ENCODE results near the gene CDYL.
"Not testable (repeated sequence)": the region's sequence is repeated elsewhere in the genome, so short reads cannot be mapped to it uniquely, and the experiment has no call there.

The CDYL gene

DNA sequence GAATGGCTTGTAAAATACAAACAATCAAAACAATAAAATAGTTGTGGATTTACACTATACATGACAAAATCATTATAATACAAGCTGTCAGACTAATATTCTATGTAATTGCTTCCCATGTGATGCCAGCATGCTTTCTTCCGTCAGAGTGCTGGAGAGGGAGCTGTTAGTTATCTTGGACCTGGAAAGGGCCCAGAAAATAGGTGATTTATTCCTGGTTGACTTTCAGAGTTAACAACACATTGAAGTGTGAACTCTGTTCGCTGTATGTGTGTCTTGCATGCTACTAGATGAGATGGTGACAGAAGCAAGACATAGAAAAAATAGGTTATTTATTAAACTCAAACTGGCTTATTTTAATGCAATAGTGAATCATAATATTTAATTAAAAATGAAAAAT, 70.2 kb downstream of the CDYL start:
- no peak for DNase-seq (ENCODE audit: low spot score)

DNA sequence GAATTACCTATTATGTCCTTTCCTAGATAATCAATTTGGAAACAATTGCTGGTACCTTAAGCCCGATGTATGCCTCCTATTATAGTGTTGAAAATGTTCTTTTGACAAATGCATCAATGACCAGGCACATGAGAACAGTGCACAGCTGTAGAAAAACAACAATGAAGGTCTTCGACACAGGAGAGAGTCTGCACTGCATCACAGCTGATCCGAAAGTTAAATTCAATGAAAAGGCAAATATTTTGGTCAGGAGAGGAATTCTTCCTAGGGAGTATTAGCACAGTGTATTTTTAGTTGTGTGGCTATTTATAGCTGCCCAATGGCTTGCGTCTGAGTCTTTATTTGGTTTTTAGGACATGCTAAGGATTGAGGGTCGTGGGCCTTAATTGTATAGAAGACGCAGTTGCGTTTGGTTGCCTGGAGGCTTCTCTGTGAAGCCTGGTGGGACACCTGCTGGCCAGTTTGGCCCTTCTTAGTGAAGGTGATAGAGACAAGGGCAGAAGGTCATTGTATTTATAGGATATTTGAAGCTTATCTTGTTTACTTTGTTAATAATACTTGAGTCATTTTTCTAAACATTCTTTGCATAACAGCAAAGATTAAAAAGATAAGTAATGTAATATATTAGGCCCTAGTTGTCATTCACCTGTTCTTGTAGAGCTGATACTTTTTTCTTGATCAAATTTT, 72.3 kb downstream of the CDYL start:
- DNase-seq (ENCODE audit: low spot score), result no peak

DNA sequence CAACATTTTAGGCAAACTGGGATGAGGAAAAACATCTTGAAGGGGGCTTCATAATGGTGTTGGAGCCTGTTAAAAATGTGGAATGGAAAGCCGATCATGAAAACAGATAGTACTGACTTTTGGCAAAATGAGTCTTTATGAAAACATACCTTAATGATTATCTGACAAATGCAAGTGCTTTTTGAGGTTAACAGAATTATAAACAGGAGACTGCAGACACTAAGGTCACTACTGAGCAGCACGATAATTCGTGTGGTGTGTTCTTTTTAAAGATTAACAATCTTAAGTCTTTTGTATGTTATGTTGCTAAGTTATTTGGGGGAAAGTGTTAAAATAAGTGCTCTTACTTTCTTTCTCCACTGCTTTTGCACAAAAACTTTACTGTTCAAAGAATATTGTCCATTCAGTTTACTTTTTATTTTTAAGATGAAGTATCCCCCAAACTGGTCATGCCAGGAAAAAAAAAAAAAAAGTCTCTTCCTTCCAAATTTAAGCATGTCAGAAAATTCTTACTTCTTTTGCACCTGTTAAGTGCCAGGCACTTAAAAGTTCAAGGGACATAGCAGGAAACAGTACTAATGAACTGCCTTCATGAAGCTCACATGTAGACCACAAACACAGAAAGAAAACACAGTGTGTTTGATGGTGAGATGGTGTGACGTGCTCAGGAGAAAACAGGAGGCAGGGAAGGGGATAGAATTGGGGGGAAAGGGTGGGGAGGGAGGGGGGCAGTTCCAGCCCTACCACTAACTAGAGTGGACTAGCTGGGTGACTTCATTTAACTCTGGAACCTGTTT, 73.2 kb downstream of the CDYL start:
- no peak for DNase-seq (ENCODE audit: low spot score)

DNA sequence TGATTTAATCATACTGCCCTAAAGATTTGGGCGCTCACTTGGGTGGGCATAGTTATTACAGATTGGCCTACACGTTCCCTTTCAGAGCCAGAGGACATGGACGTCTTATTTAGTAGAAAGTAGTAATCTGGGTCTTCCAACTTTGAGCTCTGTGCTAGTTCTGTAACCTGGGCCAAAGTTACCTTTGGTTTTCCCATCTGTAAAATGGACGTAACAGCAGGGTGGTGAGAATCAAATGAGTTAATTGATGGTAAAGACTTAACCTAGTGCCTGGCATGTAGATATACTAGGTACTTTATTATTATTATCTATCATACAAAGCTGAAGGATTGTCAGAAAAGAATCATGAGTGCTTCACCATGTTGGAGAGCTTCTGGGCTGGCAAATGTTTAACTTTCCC, 74.8 kb downstream of the CDYL start:
- no peak for DNase-seq (ENCODE audit: low spot score)

DNA sequence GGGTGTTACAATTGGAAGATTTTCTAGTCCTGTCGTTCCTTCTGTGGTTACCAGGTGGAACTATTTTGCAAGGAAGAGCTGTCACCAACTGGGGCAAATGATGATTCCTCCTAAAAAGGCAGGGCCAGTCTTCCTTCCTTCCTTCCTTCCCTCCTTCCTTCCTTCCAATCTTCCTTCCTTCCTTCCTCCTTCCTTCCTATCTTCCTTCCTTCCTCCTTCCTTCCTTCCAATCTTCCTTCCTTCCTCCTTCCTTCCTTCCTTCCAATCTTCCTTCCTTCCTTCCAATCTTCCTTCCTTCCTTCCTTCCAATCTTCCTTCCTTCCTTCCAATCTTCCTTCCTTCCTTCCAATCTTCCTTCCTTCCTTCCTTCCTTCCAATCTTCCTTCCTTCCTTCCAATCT, 76.0 kb downstream of the CDYL start:
- DNase-seq (ENCODE audit: low spot score), result not testable (repeated sequence)

DNA sequence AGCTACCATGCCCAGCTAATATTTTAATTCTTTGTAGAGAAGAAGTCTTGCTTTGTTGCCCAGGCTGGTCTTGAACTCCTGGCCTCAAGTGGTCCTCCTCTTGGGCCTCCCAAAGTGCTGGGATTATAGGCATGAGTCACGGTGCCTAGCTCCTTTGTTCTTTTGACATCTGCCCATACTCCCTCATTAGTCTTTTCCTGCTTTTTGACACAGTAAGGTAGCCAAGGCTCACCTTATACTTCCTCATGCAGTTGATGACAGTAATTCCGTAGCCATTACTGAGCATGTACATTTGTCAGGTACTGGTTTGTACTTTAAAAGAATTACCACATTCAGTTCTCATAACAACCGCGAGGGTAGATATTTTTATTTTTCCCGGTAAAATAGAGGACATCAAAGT, 76.7 kb downstream of the CDYL start:
- DNase-seq (ENCODE audit: low spot score), result no peak

DNA sequence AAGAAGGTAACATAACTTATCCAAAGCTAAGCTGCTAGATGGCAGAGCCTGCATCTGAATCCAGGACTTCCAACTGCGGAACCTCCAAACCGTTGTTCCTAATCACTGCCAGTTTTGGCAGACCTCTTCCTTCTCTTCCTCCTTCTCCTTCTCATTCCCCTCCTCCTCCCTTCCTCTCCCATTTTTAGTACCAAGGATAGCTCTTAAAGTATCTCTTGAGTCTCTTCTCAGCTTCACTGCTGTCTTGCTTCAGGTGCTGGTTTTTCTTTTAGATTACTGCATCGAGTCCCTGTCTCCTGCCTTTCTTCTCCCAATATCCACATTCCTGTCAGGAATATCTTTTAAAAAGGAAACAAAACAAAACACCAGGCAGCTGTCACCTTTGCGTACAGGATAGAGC, 77.1 kb downstream of the CDYL start:
- no peak for DNase-seq (ENCODE audit: low spot score)

DNA sequence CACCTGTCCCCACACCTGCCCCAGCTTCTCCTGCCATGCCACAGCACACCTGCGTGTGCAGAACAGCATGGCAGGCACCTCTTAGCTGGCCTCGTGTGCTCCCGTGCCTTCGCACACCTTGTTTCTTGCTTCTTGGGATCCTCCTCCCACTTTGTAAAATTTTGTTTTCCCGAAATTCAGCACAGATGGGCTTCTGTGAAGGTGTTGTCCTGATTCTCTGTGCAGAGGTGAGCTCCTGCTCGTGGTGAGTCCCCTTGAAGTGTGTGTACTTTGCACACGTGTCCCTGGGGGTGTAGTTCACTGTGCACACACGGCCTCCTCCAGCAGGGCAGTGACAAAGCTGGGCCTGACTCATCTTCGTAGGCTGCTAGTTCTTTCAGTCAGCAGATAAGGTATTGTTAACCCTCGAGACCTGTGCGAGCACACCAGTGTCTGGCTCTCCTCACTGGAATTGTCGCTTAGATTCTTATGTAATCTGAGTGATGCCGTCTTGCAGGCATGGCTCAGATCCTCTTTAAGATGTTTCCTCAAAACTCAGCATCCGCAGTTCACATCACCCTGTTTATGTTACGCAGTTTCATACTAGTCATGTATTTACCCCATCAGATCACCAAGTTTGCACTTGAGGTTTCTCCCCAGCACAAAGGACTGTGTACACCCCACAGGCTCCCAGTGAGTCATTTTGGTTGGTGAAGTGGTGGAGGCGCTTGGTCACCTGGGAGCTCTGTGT, 77.7 kb downstream of the CDYL start:
- DNase-seq (ENCODE audit: low spot score), result no peak

DNA sequence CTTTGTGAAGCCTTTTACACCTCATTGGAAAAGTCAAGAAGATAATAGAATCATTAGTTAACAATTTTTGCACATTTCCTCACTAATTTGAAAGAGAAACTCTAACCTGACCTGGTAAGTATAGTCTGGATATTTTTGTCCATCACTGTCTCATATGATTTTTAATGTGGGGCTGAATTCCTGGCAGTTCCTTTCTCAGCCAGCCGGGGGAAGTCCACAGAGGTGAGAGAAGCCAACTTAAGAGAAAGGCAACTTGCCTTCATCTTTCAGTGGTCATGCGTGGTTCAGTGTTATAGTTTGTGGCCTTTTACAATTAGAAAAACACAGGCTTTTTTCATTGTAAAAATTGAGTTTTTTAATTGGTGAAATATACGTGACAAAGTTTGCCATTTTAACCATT, 80.6 kb downstream of the CDYL start:
- no peak for DNase-seq (ENCODE audit: low spot score)

DNA sequence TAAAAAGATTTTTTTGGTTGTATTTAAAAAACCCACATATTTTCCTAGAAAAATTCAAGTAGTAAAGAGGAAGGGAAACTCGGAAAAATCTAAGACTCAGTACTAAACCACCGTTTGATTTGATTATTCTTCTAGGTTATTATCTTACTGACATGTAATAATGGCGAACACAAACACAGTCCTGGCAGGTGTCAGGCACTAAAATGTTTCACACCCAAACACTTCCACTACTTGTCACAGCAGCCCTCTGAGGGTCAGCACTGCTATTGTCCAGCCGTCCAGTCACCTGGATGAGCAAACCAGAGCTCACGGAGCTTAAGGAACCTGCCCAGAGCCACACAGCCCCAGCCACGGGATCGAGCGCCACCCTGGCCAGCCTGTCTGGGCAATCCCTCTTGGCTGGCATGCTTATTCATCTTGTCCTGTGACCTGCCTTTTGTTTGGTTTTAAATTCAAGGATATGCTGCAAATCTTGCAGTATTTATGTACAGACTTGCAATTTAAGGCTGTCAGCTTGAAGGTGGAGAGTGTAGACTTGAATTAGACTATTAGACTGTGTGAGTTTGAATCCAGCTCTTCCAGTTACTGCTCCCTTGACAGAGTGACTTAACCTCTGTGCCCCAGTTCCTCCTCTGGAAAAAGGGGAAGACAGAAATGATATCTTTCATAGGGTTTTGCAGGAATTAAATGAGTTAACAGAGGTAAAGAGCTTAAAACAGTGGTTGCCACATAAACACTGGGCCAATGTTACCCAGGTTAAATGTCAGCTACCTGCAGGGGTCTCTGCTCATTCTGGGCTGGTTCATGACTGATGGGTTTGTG, 82.2 kb downstream of the CDYL start:
- DNase-seq (ENCODE audit: low spot score), result no peak

DNA sequence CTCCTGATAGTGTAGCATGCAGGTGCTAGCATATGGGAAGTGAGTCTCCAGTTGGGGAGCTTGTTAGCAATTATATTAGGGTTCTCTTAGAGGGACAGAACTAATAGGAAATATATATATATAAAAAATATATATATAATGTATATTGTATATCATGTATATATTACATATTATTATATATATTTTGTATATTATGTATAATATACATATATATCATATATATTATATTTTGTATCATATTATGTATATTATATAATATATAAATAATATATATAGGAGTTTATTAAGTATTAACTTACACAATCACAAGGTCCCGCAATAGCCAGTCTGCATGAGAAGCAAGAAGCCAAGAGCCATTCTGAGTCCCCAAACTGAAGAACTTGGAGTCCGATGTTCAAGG, 84.2 kb downstream of the CDYL start:
- no peak for DNase-seq (ENCODE audit: low spot score)

DNA sequence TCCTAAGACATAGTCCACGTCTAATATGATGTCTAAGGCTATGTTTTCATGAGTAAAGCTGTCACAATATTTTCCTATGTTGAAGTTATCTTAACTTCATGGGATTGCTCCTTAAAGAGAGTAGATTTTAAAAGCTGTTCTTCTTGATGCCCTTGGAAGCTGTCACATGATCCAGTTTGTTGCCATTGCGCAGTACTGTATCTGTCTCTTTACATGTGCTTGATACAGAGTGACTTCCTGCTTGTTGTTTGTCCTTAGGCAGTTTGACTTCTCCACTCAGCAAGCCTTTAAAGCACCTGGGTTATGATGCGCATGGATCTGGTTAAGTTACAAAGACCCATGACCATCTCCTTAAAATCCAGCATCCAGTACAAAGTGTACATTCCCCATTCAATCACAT, 85.4 kb downstream of the CDYL start:
- no peak for DNase-seq (ENCODE audit: low spot score)

DNA sequence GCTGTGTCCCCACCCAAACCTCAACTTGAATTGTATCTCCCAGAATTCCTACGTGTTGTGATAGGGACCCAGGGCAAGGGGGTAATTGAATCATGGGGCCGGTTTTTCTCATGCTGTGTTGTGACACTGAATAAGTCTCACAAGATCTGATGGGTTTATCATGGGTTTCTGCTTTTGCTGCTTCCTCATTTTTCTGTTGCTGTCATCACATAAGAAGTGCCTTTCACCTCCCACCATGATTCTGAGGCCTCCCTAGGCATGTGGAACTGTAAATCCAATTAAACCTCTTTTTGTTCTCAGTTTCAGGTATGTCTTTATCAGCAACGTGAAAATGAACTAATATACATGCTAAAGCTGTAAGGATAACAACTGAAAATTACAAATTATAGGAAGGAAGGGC, 88.3 kb downstream of the CDYL start:
- no peak for DNase-seq (ENCODE audit: low spot score)

DNA sequence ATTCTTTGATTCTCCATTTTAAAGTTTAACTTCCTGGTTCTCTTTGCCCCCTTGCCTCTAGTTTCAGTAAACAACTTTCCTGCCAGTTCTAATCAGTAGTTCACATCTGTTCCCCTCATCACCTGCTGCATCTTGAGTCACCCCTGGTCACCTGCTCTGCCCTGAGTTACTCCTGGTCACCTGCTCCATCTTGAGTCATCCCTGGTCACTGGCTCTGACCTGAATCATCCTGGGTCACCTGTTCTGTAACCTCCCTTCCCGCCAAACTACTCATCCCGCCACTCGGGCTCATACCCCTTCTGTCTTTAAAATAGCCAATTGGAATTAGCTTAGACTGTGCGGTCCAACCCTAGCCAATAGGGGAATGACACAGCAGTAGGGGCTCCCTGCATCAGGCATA, 88.8 kb downstream of the CDYL start:
- not testable (repeated sequence) for DNase-seq (ENCODE audit: low spot score)

DNA sequence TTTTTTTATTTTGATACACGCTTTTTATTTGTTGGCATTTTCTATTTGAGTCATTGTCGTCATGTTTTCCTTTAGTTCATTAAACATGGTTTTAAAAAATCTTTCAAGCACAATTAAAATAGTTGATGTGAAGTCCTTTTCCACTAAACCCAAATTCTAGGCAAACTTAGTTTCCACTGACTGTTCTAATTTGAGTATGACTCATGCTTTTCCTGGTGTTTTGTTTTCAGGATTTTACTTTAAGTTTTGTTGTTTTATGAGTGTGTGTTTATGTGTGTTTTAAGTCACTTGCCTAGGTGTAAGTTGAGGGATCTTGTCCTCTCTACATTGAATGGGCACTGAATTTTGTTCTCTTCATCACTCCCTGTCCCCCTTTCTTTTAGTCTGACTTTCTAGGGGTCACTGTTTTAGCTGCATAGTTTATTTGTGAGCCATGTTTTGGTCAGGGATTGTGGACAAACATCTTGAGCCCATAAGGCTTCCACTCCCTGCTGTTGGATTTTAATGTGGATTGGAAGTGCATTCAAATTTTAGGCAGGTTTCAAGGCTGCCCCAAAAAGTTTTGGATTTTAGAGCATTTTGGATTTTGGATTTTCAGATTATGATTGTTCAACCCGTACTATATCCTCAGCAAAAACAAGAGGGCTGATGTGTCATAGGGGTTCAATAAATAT, 94.8 kb downstream of the CDYL start:
- DNase-seq (ENCODE audit: low spot score), result no peak

DNA sequence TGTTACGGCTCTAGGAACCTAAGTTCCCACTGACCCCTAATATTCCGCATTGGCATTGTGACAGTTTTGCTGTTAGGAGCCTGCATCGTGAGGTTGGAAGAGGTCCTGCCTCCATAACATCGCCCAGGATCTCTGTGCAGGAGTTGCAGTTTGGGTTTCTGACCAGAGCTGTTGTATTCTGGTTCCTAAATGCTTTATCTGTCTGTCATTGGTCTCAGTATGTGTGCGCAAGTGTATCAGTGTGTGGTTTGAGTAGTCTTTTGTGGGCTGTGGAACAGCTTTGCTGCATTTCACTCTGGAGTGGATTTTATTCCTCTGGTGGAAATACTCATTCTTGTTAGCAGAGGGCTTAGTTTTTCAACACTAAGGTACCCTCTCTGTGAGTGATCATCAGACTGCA, 95.6 kb downstream of the CDYL start:
- no peak for DNase-seq (ENCODE audit: low spot score)

DNA sequence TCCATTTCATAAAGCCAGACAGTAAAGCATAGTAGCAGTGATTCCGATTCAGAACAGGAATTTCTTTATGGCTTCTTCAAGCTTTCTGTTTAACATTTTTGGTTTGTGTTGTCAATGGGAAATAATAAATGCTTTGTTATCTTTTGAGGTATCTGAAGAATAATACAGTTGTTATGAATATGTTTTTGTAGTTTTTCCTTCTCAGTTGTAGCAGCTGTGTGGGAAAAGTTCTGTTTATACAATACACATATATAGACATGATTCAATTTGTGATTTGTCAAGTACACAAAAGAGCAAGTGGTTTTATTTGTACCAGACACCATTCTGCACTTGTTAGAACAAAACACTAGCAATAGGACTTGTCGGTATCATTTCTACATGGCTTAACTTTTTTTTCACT, 96.6 kb downstream of the CDYL start:
- DNase-seq (ENCODE audit: low spot score), result no peak

DNA sequence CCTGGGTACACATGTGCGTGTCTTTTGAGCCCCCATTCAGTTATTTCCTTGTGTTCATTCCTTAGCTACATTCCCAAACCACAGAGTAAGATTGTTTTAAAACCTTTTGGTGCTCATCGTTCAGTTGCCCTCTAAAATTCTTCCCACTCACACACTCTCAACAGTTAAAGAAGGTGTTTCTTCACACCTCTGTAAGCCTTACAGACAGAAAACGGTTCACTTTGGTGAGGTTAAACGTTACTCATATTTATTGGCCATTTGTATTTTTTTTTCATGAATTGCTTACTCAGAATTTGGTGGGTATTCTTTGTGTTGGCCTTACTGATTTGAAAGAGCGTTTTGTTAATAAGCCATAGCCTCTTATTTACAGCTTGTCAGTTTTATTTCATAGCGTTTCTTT, 97.7 kb downstream of the CDYL start:
- DNase-seq (ENCODE audit: low spot score), result no peak

DNA sequence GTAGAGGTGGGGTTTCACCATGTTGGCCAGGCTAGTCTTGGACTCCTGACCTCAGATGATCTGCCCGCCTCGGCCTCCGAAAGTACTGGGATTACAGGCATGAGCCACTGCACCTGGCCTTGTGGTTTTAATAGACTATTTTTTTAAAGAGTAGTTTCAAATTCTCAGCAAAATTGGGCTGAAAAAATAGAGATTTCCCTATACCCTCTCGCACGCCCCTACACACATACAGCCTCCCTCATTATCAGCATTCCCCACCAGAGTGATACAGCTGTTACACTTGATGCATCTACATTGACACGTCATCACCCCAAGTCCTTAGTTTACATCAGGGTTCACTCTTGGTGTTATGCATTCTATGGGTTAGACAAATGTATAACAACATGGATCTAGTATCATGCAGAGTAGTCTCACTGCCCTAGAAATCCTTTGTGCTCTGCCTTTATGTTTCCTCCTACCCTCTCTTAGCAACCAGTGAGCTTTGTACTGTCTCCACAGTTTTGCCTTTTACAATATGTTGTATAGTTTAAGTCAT, 103.6 kb downstream of the CDYL start:
- no peak for DNase-seq (ENCODE audit: low spot score)

DNA sequence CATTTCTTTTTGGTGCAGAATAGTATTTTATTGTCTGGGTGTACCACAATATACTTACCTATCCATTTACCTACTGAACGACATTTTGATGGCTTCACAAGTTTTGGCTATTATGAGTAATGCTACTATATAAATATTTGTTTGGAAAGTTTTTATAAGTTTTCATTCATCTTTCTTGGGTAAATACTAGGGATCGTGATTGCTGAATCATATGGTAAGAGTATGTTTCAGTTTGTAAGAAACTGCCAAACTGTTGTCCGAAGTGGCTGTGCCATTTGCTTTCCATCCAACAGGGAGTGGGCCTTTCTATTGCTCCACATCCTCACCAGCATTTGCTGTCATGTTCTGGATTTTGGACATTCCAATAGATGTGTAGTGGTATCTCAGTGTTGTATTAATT, 104.2 kb downstream of the CDYL start:
- DNase-seq (ENCODE audit: low spot score), result no peak

DNA sequence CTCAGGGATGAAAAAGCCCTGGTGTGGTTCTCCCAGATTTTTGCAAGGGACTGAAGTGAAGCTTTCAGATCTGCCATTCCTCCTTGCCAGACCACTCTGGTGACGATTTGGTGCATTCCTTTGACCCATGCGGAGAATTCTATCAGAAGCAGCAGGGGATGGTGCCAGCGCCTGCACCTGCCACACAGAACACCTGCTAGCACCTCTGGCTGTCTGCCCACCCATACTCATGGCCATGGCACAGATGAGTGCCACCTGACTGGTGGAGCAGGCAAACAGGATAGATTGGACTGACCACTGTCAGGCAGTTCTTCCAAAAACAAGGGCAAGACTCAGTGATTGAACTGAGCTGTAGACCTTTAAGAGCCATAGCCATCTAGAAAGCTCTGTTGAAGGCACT, 107.1 kb downstream of the CDYL start:
- no peak for DNase-seq (ENCODE audit: low spot score)

Measured in ecto neural progenitor cell (in vitro differentiated cells).